H1 (cell line): ENCODE measurements around the gene SCNM1.

Experiments used
- ASH2L ChIP-seq: fragments of 200-600, 300-600 bp; sonication (generic); IDR thresholded peaks from one replicate; pipeline ENCODE4 v1.7.1; 2017; ENCODE audit warnings: low read length
- ATF2 ChIP-seq: IDR thresholded peaks from 2 replicates; pipeline ENCODE4 v1.6.1; 2012; ENCODE audit warnings: low read length, inconsistent platforms
- CTCF ChIP-seq, 3 experiments: IDR thresholded peaks; 1 replicate in 2 of 3; 2 replicates in 1 of 3; pipeline versions ENCODE4 v1.5.1 to v1.6.1; 2011; ENCODE audit warnings: low read length in 3 of 3, mild to moderate bottlenecking in 3 of 3, inconsistent platforms in 2 of 3, low read depth in 1 of 3, moderate library complexity in 1 of 3; ENCODE audit not compliant: insufficient read depth in 1 of 3; ENCODE audit errors: control extremely low read depth in 1 of 3
- EGR1 ChIP-seq: IDR thresholded peaks from 2 replicates; pipeline ENCODE4 v1.6.1; 2011; ENCODE audit warnings: low read depth, low read length, borderline replicate concordance
- JUND ChIP-seq: IDR thresholded peaks from 2 replicates; pipeline ENCODE4 v1.6.1; 2011; ENCODE audit warnings: mild to moderate bottlenecking, improper control_type of control experiment, low read length
- MAFK ChIP-seq: IDR thresholded peaks from 2 replicates; pipeline ENCODE4 v1.6.1; 2012; ENCODE audit warnings: low read depth, mild to moderate bottlenecking, improper control_type of control experiment, low read length
- POLR2A ChIP-seq, 2 experiments: IDR thresholded peaks; 1 replicate in 1 of 2; 2 replicates in 1 of 2; pipeline ENCODE4 v1.6.1; 2011; ENCODE audit warnings: low read depth in 2 of 2, low read length in 2 of 2, mild to moderate bottlenecking in 2 of 2; ENCODE audit errors: control extremely low read depth in 1 of 2
- SRF ChIP-seq: IDR thresholded peaks from 2 replicates; pipeline ENCODE4 v1.6.1; 2011; ENCODE audit warnings: mild to moderate bottlenecking, low read depth, low read length, moderate library complexity
- TCF12 ChIP-seq: IDR thresholded peaks from 2 replicates; pipeline ENCODE4 v1.6.1; 2011; ENCODE audit warnings: low read depth, mild to moderate bottlenecking, low read length

GRCh38 chr1:151199873-151200581 lies 34.1 kb downstream of the SCNM1 start:
- no peak for TF ChIP-seq ATF2
- no peak for TF ChIP-seq CTCF (IDR thresholded peaks at IDR 0.05; ENCODE audit: control extremely low read depth in 1 of 3, insufficient read depth in 1 of 3, low read depth in 1 of 3, low read length in 3 of 3)
- no peak for TF ChIP-seq POLR2A (IDR thresholded peaks at IDR 0.05; ENCODE audit: control extremely low read depth in 1 of 2, low read depth in 2 of 2, low read length in 2 of 2)
- no peak for TF ChIP-seq TCF12
- no peak for TF ChIP-seq MAFK
- no peak for TF ChIP-seq EGR1
- no peak for TF ChIP-seq ASH2L
- no peak for TF ChIP-seq JUND
- TF ChIP-seq SRF, result no peak
